Osteoblast (primary cell): ENCODE data around the gene MTIF2. TPM values are rescaled to one million over a fixed set of nuclear protein-coding genes. Genes with fewer than 3 reads are reported as not detected.

Experiments
- DNase-seq: peaks from one replicate; pipeline ENCODE4 v3.0.0; 2011; ENCODE audit warnings: low spot score, mixed read lengths; ENCODE audit not compliant: insufficient read length; ENCODE audit errors: missing footprints
- H2AFZ ChIP-seq: 2 replicates; pipeline ENCODE4 v1.6.0; 2011; ENCODE audit warnings: mild to moderate bottlenecking, low read length
- H3K27ac ChIP-seq: 2 replicates; pipeline ENCODE4 v1.5.1; 2011; ENCODE audit warnings: mild to moderate bottlenecking, low read depth, low read length, moderate library complexity
- H3K27me3 ChIP-seq: 2 replicates; pipeline ENCODE4 v1.6.0; 2012; ENCODE audit warnings: mild to moderate bottlenecking, control low read depth, inconsistent platforms, low read length, moderate library complexity; ENCODE audit not compliant: insufficient read depth
- H3K36me3 ChIP-seq: 2 replicates; pipeline ENCODE4 v1.5.1; 2011; ENCODE audit warnings: mild to moderate bottlenecking, low read length, control low read depth, moderate library complexity; ENCODE audit not compliant: insufficient read depth
- H3K4me1 ChIP-seq: 2 replicates; pipeline ENCODE4 v1.5.1; 2011; ENCODE audit warnings: mild to moderate bottlenecking, low read length, control low read depth, moderate library complexity; ENCODE audit not compliant: insufficient read depth
- H3K4me2 ChIP-seq: 2 replicates; pipeline ENCODE4 v1.6.0; 2011; ENCODE audit warnings: mild to moderate bottlenecking, low read length; ENCODE audit not compliant: insufficient read depth
- H3K4me3 ChIP-seq: fragments of 200-600 bp; sonication (generic); 3 replicates; pipeline ENCODE4 v1.5.1; 2012; ENCODE audit warnings: mild to moderate bottlenecking, low read length, inconsistent platforms; ENCODE audit not compliant: insufficient read depth
- H3K79me2 ChIP-seq: 2 replicates; pipeline ENCODE4 v1.6.0; 2012; ENCODE audit warnings: mild to moderate bottlenecking, low read length, control low read depth, inconsistent platforms; ENCODE audit not compliant: insufficient read depth
- H3K9me3 ChIP-seq: 2 replicates; pipeline ENCODE4 v1.5.1; 2011; ENCODE audit warnings: low read depth, low read length, control low read depth
- H4K20me1 ChIP-seq: 2 replicates; pipeline ENCODE4 v1.6.0; 2012; ENCODE audit warnings: mild to moderate bottlenecking, low read length, control low read depth; ENCODE audit not compliant: insufficient read depth
- total RNA-seq: library from RNA; depleted of rRNA; stranded (reverse); fragments of >200 nt; gene quantifications from 2 replicates; pipeline ENCODE4 v1.2.3, GENCODE V29; 2012
- TF ChIP-seq, protein P1 (sequence below): IDR thresholded peaks from 2 replicates; pipeline ENCODE4 v1.5.1; 2011; ENCODE audit warnings: mild to moderate bottlenecking, low read depth, low read length, moderate library complexity; ENCODE audit errors: extremely low read depth

The MTIF2 gene
- total RNA-seq, 1 donor, result 45.6 TPM

DNA sequence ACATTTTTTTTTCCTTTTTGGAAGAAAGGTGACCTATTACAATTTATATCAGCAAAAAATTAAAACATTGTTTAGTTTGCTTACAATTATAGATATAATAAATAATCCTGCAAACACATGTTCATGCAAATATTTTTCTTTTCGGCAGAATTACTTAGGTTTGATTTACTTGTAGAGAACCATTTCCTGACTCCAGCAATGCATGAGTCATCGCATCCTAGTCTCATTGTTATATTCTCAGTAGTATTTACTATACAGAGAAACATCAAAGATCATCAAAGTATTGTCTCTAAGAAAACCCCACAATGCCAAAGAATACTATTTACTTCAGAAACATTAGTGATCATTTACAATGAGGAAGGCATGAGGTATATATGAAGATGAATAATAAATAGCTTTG, 40.4 kb upstream of the MTIF2 start:
- Histone ChIP-seq H3K36me3 (peaks cover 32% of the 10 kb centered on the region), H2AFZ (no peak overlapping the region), H3K9me3 (no peaks in the 10 kb centered on the region), H3K79me2 (no peaks in the 10 kb centered on the region), H3K4me3 (no peak overlapping the region), H4K20me1 (no peaks in the 10 kb centered on the region), H3K27me3 (no peaks in the 10 kb centered on the region), H3K4me2 (no peak overlapping the region), H3K27ac (no peak overlapping the region), H3K4me1 (peaks cover 10% of the 10 kb centered on the region)
- TF ChIP-seq, protein P1, sequence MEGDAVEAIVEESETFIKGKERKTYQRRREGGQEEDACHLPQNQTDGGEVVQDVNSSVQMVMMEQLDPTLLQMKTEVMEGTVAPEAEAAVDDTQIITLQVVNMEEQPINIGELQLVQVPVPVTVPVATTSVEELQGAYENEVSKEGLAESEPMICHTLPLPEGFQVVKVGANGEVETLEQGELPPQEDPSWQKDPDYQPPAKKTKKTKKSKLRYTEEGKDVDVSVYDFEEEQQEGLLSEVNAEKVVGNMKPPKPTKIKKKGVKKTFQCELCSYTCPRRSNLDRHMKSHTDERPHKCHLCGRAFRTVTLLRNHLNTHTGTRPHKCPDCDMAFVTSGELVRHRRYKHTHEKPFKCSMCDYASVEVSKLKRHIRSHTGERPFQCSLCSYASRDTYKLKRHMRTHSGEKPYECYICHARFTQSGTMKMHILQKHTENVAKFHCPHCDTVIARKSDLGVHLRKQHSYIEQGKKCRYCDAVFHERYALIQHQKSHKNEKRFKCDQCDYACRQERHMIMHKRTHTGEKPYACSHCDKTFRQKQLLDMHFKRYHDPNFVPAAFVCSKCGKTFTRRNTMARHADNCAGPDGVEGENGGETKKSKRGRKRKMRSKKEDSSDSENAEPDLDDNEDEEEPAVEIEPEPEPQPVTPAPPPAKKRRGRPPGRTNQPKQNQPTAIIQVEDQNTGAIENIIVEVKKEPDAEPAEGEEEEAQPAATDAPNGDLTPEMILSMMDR, result no peak
- DNase-seq, result no peak

DNA sequence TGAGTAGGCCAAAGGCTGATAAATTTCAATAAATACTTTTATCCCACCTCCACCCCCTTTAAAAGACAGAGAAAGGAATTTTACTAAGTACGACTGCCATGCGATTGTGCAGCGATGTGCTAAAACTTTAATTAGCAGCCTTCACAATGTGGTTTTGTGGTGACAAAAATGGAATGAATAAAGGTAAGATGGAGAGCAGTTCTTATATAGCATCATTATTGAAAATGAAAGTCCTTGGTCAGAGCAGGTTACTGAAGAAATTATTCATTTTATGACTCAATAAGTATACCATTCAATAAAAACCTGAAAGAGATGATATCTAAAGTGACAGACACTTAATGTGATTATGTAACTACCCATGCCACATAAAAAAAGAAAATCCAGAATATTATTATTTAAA, 33.2 kb upstream of the MTIF2 start:
- no peaks in the 10 kb centered on the region for H3K4me1 ChIP-seq
- H3K79me2 ChIP-seq, result no peaks in the 10 kb centered on the region
- DNase-seq, result no peak
- H3K27ac ChIP-seq, result no peak overlapping the region
- no peak overlapping the region for H3K4me3 ChIP-seq
- no peak overlapping the region for H2AFZ ChIP-seq
- H3K4me2 ChIP-seq, result no peak overlapping the region
- TF ChIP-seq, protein P1, result no peak
- H4K20me1 ChIP-seq, result no peaks in the 10 kb centered on the region
- peaks cover 38% of the 10 kb centered on the region for H3K36me3 ChIP-seq
- H3K9me3 ChIP-seq, result no peaks in the 10 kb centered on the region
- no peaks in the 10 kb centered on the region for H3K27me3 ChIP-seq

DNA sequence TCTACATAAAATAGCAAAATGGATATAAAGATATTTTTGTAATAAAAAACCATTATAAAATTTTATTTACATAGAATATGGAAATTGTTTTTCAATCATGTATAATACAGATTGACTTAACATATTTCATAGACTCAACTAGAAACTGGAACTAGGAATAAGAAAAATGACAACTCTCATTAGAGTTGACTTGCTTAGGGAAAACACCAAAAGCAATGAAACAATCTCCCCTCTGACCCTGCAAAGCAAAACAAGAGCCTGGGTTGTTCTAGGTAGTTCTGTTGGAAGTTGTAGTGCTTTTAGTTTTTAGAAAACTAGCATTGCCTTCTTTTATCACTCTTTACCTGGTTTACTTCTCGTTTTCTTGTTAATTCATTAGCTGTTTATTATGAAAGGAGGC, 32.2 kb upstream of the MTIF2 start:
- Histone ChIP-seq H3K4me3 (no peak overlapping the region), H3K79me2 (no peaks in the 10 kb centered on the region), H3K27ac (no peak overlapping the region), H3K9me3 (no peaks in the 10 kb centered on the region), H3K27me3 (no peaks in the 10 kb centered on the region), H3K36me3 (peaks cover 39% of the 10 kb centered on the region), H3K4me2 (no peak overlapping the region), H3K4me1 (no peaks in the 10 kb centered on the region), H4K20me1 (no peaks in the 10 kb centered on the region), H2AFZ (no peak overlapping the region)
- no peak for DNase-seq
- TF ChIP-seq, protein P1, result no peak

DNA sequence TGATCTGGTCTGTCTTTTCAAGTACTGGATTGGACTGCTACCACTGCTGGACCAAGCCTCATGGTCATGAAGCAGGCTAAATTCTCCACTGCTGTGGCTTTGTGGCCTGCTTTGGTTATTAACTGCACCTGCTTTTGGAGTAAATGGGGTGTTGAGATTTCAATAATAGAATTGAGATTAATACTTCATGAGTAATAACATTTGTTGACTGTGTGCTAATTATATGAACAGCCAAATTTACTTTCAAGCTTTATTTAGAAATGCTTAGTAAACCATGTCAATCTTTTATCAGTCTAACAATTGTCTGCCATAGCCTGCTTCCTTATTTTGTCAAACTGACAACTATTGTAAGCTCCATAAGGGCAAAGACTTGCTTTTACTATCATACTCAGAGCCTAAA, 27.4 kb upstream of the MTIF2 start:
- H4K20me1 ChIP-seq, result no peaks in the 10 kb centered on the region
- TF ChIP-seq, protein P1, result no peak
- H3K79me2 ChIP-seq, result peaks cover 3% of the 10 kb centered on the region
- H3K4me1 ChIP-seq, result no peaks in the 10 kb centered on the region
- H3K4me2 ChIP-seq, result no peak overlapping the region
- no peak for DNase-seq
- no peak overlapping the region for H2AFZ ChIP-seq
- no peak overlapping the region for H3K4me3 ChIP-seq
- H3K27ac ChIP-seq, result no peak overlapping the region
- no peaks in the 10 kb centered on the region for H3K9me3 ChIP-seq
- H3K27me3 ChIP-seq, result no peaks in the 10 kb centered on the region
- peaks cover 48% of the 10 kb centered on the region for H3K36me3 ChIP-seq
